ENCODE measurements around the gene CARMIL3.

Gene CARMIL3

DNA sequence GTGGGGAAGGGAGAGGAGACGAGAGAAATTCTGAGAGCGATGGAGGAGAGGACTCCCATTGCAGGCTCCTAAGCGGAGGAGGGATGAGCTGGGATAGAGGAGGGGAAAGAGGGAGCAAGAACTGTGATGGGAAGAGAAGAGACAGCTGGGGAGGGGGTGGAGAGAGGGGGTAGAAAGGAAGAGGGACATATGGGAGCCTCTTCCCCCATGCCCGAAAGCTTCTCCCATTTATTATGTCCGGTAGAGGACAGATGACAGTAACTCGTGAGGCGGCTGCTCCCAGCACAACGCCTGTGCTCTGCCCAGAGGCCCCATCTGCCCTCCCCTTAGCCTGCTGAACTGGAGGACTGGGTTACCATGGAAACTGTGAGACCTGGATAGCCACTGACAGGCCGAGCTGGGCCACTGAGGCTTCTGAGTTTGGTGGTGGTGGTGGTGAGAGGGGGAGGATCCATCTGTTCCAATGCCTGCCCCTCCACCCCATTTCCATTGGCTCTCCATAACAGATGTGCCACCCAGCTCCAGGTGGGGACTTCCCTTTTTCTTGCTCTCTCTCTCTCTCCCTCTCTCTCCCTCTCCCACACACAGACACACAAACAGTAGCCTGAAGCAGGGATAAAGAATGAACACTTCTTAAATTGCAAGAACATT is 27.8 kb downstream of the CARMIL3 start:
- Histone ChIP-seq H3K9ac (ENCODE audit: insufficient read length) (no peak overlapping the region), H3K36me3 (ENCODE audit: insufficient read depth, low read length) (no peaks in the 10 kb centered on the region), H3K9me3 (ENCODE audit: low read depth, low read length) (no peaks in the 10 kb centered on the region), H3K4me3 (no peak overlapping the region), H3K27ac (no peak overlapping the region)
- TF ChIP-seq FOXP2 (optimal IDR thresholded peaks at IDR 0.05; ENCODE audit: control extremely low read depth, extremely low read length, insufficient read depth) (no peak), EZH2 (IDR thresholded peaks at IDR 0.05) (no peak), POLR2AphosphoS5 (IDR thresholded peaks at IDR 0.05; ENCODE audit: borderline replicate concordance, low read depth, low read length) (no peak)
- no peak for DNase-seq (ENCODE audit: low read depth, low spot score)

- no peaks in the 10 kb centered on the region for H3K9me3 ChIP-seq (ENCODE audit: low read depth, low read length)
- no peak for TF ChIP-seq EZH2 (IDR thresholded peaks at IDR 0.05)
- H3K9ac ChIP-seq (ENCODE audit: insufficient read length) = no peak overlapping the region
- H3K36me3 ChIP-seq (ENCODE audit: insufficient read depth, low read length) = no peaks in the 10 kb centered on the region
- no peak overlapping the region for H3K27ac ChIP-seq
- H3K4me3 ChIP-seq = no peak overlapping the region
- no peak for DNase-seq (ENCODE audit: low read depth, low spot score)
Observed at GRCh38 chr14:24080142-24080530, 28.3 kb downstream of the CARMIL3 start.

- Histone ChIP-seq H3K36me3 (ENCODE audit: insufficient read depth, low read length) (no peaks in the 10 kb centered on the region), H3K9ac (ENCODE audit: insufficient read length) (peak overlapping the region; percentile 51), H3K9me3 (ENCODE audit: low read depth, low read length) (no peaks in the 10 kb centered on the region), H3K4me3 (peak overlapping the region; percentile 74), H3K27ac (no peak overlapping the region)
- TF ChIP-seq FOXP2 (optimal IDR thresholded peaks at IDR 0.05; ENCODE audit: control extremely low read depth, extremely low read length, insufficient read depth) (no peak), EZH2 (IDR thresholded peaks at IDR 0.05) (no peak), POLR2AphosphoS5 (IDR thresholded peaks at IDR 0.05; ENCODE audit: borderline replicate concordance, low read depth, low read length) (no peak)
- DNase-seq (ENCODE audit: low read depth, low spot score) = no peak
Observed at GRCh38 chr14:24080888-24081738, 29.3 kb downstream of the CARMIL3 start.

- no peaks in the 10 kb centered on the region for H3K36me3 ChIP-seq (ENCODE audit: insufficient read depth, low read length)
- DNase-seq (ENCODE audit: low read depth, low spot score) = no peak
- no peak overlapping the region for H3K27ac ChIP-seq
- no peak overlapping the region for H3K9ac ChIP-seq (ENCODE audit: insufficient read length)
- TF ChIP-seq POLR2AphosphoS5 (IDR thresholded peaks at IDR 0.05; ENCODE audit: borderline replicate concordance, low read depth, low read length) = no peak
- TF ChIP-seq FOXP2 (optimal IDR thresholded peaks at IDR 0.05; ENCODE audit: control extremely low read depth, extremely low read length, insufficient read depth) = no peak
- no peak for TF ChIP-seq EZH2 (IDR thresholded peaks at IDR 0.05)
- peak overlapping the region; percentile 74 for H3K4me3 ChIP-seq
- H3K9me3 ChIP-seq (ENCODE audit: low read depth, low read length) = no peaks in the 10 kb centered on the region
Observed at GRCh38 chr14:24081739-24082211, 30.0 kb downstream of the CARMIL3 start.

- Histone ChIP-seq H3K9ac (ENCODE audit: insufficient read length) (no peak overlapping the region), H3K27ac (no peak overlapping the region), H3K9me3 (ENCODE audit: low read depth, low read length) (no peaks in the 10 kb centered on the region), H3K36me3 (ENCODE audit: insufficient read depth, low read length) (no peaks in the 10 kb centered on the region), H3K4me3 (no peak overlapping the region)
- DNase-seq (ENCODE audit: low read depth, low spot score) = no peak
- no peak for TF ChIP-seq FOXP2 (optimal IDR thresholded peaks at IDR 0.05; ENCODE audit: control extremely low read depth, extremely low read length, insufficient read depth)
- no peak for TF ChIP-seq EZH2 (IDR thresholded peaks at IDR 0.05)
- TF ChIP-seq POLR2AphosphoS5 (IDR thresholded peaks at IDR 0.05; ENCODE audit: borderline replicate concordance, low read depth, low read length) = no peak
Observed at GRCh38 chr14:24082411-24083080, 30.7 kb downstream of the CARMIL3 start.

GRCh38 chr14:24083462-24083861 is 31.7 kb downstream of the CARMIL3 start:
- Histone ChIP-seq H3K9ac (ENCODE audit: insufficient read length) (no peak overlapping the region), H3K9me3 (ENCODE audit: low read depth, low read length) (no peaks in the 10 kb centered on the region), H3K27ac (no peak overlapping the region), H3K36me3 (ENCODE audit: insufficient read depth, low read length) (no peaks in the 10 kb centered on the region), H3K4me3 (no peak overlapping the region)
- no peak for DNase-seq (ENCODE audit: low read depth, low spot score)
- TF ChIP-seq FOXP2 (optimal IDR thresholded peaks at IDR 0.05; ENCODE audit: control extremely low read depth, extremely low read length, insufficient read depth) = no peak
- no peak for TF ChIP-seq POLR2AphosphoS5 (IDR thresholded peaks at IDR 0.05; ENCODE audit: borderline replicate concordance, low read depth, low read length)

- Histone ChIP-seq H3K27ac (no peak overlapping the region), H3K9ac (ENCODE audit: insufficient read length) (no peak overlapping the region), H3K36me3 (ENCODE audit: insufficient read depth, low read length) (no peaks in the 10 kb centered on the region), H3K4me3 (no peak overlapping the region), H3K9me3 (ENCODE audit: low read depth, low read length) (no peaks in the 10 kb centered on the region)
- no peak for DNase-seq (ENCODE audit: low read depth, low spot score)
- TF ChIP-seq POLR2AphosphoS5 (IDR thresholded peaks at IDR 0.05; ENCODE audit: borderline replicate concordance, low read depth, low read length) = no peak
- no peak for TF ChIP-seq FOXP2 (optimal IDR thresholded peaks at IDR 0.05; ENCODE audit: control extremely low read depth, extremely low read length, insufficient read depth)
Observed at GRCh38 chr14:24084440-24084839, 32.6 kb downstream of the CARMIL3 start.

- H3K36me3 ChIP-seq (ENCODE audit: insufficient read depth, low read length) = no peaks in the 10 kb centered on the region
- DNase-seq (ENCODE audit: low read depth, low spot score) = no peak
- TF ChIP-seq POLR2AphosphoS5 (IDR thresholded peaks at IDR 0.05; ENCODE audit: borderline replicate concordance, low read depth, low read length) (no peak), FOXP2 (optimal IDR thresholded peaks at IDR 0.05; ENCODE audit: control extremely low read depth, extremely low read length, insufficient read depth) (no peak), EZH2 (IDR thresholded peaks at IDR 0.05) (no peak)
Observed at GRCh38 chr14:24085215-24085614, 33.4 kb downstream of the CARMIL3 start.

More at GRCh38 chr14:24085215-24085614, 33.4 kb downstream of the CARMIL3 start:
- Histone ChIP-seq H3K27ac (no peak overlapping the region), H3K4me3 (no peak overlapping the region), H3K9me3 (ENCODE audit: low read depth, low read length) (no peaks in the 10 kb centered on the region), H3K9ac (ENCODE audit: insufficient read length) (no peak overlapping the region)

Data from SK-N-MC (cell line).